ENCODE results near the gene FLRT2.

FLRT2 gene

DNA sequence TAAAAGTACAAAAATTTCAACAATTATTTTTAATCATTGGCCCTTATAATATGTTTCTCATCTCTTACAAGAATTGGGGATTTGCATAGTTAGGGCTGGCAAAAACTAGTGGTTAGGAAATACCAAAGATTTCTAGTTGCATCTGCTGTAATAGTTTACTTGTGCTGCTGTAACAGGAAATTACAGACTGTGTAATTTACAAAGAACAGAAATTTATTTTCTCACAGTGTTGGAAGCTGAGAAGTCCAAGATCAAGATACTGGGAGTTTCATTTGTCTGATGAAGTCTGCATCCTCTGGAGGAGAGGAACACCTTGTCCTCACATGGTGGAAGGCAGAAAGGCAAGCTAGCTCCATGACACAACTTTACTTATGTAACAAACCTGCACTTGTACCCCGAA lies 157.0 kb downstream of the FLRT2 start:
- no peak for DNase-seq

GRCh38 chr14:85687456-85687855 lies 157.5 kb downstream of the FLRT2 start:
- no peak for DNase-seq

- DNase-seq: no peak
Observed at GRCh38 chr14:85688006-85688405, 158.1 kb downstream of the FLRT2 start.

- no peak for DNase-seq
Observed at GRCh38 chr14:85695300-85695699, 165.4 kb downstream of the FLRT2 start.

GRCh38 chr14:85701116-85701515 lies 171.2 kb downstream of the FLRT2 start:
- DNase-seq: no peak

GRCh38 chr14:85701763-85702162 lies 171.8 kb downstream of the FLRT2 start:
- DNase-seq: no peak

DNA sequence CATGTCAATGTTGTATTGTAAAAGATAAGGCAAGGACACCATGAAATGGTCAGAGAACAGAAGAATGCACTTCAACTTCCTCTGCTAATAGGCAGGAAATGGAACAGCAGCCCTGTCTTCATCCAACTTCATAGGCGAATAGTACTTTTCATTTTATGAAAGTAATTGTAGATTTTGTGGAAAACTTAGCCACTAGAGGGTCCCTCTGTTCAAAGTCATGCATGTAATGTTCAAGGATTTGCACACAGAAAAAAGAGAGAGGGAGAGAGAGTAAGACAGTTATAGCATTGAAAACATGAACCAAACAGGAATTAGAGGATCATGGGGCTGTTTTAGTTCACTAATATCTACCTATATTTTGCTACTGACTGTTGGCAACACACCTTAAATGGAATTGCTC lies 172.2 kb downstream of the FLRT2 start:
- DNase-seq: no peak

DNA sequence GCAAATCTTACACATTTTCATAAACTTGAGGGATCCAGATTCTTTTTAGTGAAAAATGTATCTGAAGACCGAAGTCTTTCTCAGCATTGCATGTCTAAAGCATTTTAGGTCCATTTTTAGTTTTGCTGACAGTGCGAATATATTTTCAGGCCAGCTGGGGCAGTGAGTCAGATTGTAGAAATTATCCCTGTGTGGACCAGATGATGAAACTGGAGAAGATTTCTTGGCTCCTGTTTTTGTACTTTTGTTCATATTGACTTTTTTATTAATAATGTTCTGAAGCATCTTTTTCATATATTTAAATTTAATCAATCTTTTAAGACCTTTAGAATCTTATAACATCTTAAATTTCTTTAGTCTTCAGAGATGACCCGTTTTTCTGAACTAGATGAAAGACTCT lies 173.1 kb downstream of the FLRT2 start:
- no peak for DNase-seq

All from stimulated activated naive CD4-positive, alpha-beta T cell treated with Interleukin-2 at 50 U/mL for 16 hours (primary cell).